SK-N-SH treated with all-trans-retinoic acid at 6 μM for 48 hours (cell line): ENCODE results near the gene MBD3L2.
"Not testable (repeated sequence)": the region's sequence is repeated elsewhere in the genome, so short reads cannot be mapped to it uniquely, and the experiment has no call there.

Experiments used
- GLIS3 ChIP-seq: fragments of 250-450 bp; sonication (Bioruptor Pico); IDR thresholded peaks from 2 replicates; pipeline ENCODE4 v1.5.0; 2020; ENCODE audit warnings: mild to moderate bottlenecking, moderate library complexity
- SNAI2 ChIP-seq: fragments of 250-450 bp; sonication (Bioruptor Pico); IDR thresholded peaks from 2 replicates; pipeline ENCODE4 v1.5.0; 2020; ENCODE audit warnings: mild to moderate bottlenecking, moderate library complexity
- TCF4 ChIP-seq: fragments of 250-450 bp; sonication (Bioruptor Pico); IDR thresholded peaks from 2 replicates; pipeline ENCODE4 v1.8.0; 2021; ENCODE audit warnings: mild to moderate bottlenecking, moderate library complexity, borderline replicate concordance
- ZC3H10 ChIP-seq: fragments of 250-450 bp; sonication (Bioruptor Pico); IDR thresholded peaks from 2 replicates; pipeline ENCODE4 v1.5.1; 2021; ENCODE audit warnings: mild to moderate bottlenecking, moderate library complexity
- ZFP3 ChIP-seq: fragments of 250-450 bp; sonication (Bioruptor Pico); IDR thresholded peaks from 2 replicates; pipeline ENCODE4 v1.5.0; 2020; ENCODE audit warnings: mild to moderate bottlenecking, moderate library complexity
- ZNF565 ChIP-seq: fragments of 450-650 bp; formaldehyde crosslinking; conservative IDR thresholded peaks from 2 replicates; pipeline ENCODE4 v1.5.0; 2020; ENCODE audit warnings: low read depth, mild to moderate bottlenecking, moderate library complexity
- ZNF70 ChIP-seq: fragments of 450-650 bp; formaldehyde crosslinking; IDR thresholded peaks from 2 replicates; pipeline ENCODE4 v1.5.0; 2020; ENCODE audit warnings: mild to moderate bottlenecking, moderate library complexity
- ZNF8 ChIP-seq: fragments of 450-650 bp; formaldehyde crosslinking; IDR thresholded peaks from 2 replicates; pipeline ENCODE4 v1.5.0; 2020; ENCODE audit warnings: mild to moderate bottlenecking, moderate library complexity
- TF ChIP-seq, protein P1 (sequence below): fragments of 250-450 bp; sonication (Bioruptor Pico); IDR thresholded peaks from 2 replicates; pipeline ENCODE4 v1.8.0; 2020; ENCODE audit warnings: mild to moderate bottlenecking, moderate library complexity, borderline replicate concordance
- TF ChIP-seq, protein P2 (sequence below): fragments of 250-450 bp; sonication (Bioruptor Pico); IDR thresholded peaks from 2 replicates; pipeline ENCODE4 v1.8.0; 2021; ENCODE audit warnings: low read depth, mild to moderate bottlenecking, moderate library complexity, borderline replicate concordance
- TF ChIP-seq, protein P3 (sequence below): fragments of 250-450 bp; sonication (Bioruptor Pico); IDR thresholded peaks from 2 replicates; pipeline ENCODE4 v1.5.0; 2020; ENCODE audit warnings: mild to moderate bottlenecking, moderate library complexity

DNA sequence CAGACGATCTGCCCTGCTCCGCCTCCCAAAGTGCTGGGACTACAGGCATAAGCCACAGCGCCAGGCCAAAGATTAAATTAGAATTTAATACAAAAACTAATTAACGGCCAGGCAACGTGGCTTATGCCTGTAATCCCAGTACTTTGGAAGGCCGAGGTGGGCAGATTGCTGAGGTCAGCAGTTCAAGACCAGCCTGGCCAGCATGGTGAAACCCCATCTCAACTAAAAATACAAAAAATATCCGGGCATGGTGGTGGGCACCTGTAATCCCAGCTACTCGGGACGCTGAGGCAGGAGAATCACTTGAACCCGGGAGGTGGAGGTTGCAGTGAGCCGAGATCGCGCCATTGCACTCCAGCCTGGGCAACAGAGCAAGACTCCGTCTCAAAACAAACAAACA, 6.6 kb downstream of the MBD3L2 start:
- TF ChIP-seq TCF4 (CRISPR knock-in tag); ZFP3 (CRISPR knock-in tag); GLIS3 (CRISPR knock-in tag); ZNF8 (CRISPR knock-in tag); SNAI2 (CRISPR knock-in tag); ZNF70 (CRISPR knock-in tag); ZC3H10 (CRISPR knock-in tag); ZNF565: not testable (repeated sequence)
- TF ChIP-seq, protein P1, sequence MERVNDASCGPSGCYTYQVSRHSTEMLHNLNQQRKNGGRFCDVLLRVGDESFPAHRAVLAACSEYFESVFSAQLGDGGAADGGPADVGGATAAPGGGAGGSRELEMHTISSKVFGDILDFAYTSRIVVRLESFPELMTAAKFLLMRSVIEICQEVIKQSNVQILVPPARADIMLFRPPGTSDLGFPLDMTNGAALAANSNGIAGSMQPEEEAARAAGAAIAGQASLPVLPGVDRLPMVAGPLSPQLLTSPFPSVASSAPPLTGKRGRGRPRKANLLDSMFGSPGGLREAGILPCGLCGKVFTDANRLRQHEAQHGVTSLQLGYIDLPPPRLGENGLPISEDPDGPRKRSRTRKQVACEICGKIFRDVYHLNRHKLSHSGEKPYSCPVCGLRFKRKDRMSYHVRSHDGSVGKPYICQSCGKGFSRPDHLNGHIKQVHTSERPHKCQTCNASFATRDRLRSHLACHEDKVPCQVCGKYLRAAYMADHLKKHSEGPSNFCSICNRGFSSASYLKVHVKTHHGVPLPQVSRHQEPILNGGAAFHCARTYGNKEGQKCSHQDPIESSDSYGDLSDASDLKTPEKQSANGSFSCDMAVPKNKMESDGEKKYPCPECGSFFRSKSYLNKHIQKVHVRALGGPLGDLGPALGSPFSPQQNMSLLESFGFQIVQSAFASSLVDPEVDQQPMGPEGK, result not testable (repeated sequence)
- TF ChIP-seq, protein P2, sequence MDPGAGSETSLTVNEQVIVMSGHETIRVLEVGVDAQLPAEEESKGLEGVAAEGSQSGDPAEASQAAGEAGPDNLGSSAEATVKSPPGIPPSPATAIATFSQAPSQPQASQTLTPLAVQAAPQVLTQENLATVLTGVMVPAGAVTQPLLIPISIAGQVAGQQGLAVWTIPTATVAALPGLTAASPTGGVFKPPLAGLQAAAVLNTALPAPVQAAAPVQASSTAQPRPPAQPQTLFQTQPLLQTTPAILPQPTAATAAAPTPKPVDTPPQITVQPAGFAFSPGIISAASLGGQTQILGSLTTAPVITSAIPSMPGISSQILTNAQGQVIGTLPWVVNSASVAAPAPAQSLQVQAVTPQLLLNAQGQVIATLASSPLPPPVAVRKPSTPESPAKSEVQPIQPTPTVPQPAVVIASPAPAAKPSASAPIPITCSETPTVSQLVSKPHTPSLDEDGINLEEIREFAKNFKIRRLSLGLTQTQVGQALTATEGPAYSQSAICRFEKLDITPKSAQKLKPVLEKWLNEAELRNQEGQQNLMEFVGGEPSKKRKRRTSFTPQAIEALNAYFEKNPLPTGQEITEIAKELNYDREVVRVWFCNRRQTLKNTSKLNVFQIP (CRISPR knock-in tag), result not testable (repeated sequence)
- TF ChIP-seq, protein P3, sequence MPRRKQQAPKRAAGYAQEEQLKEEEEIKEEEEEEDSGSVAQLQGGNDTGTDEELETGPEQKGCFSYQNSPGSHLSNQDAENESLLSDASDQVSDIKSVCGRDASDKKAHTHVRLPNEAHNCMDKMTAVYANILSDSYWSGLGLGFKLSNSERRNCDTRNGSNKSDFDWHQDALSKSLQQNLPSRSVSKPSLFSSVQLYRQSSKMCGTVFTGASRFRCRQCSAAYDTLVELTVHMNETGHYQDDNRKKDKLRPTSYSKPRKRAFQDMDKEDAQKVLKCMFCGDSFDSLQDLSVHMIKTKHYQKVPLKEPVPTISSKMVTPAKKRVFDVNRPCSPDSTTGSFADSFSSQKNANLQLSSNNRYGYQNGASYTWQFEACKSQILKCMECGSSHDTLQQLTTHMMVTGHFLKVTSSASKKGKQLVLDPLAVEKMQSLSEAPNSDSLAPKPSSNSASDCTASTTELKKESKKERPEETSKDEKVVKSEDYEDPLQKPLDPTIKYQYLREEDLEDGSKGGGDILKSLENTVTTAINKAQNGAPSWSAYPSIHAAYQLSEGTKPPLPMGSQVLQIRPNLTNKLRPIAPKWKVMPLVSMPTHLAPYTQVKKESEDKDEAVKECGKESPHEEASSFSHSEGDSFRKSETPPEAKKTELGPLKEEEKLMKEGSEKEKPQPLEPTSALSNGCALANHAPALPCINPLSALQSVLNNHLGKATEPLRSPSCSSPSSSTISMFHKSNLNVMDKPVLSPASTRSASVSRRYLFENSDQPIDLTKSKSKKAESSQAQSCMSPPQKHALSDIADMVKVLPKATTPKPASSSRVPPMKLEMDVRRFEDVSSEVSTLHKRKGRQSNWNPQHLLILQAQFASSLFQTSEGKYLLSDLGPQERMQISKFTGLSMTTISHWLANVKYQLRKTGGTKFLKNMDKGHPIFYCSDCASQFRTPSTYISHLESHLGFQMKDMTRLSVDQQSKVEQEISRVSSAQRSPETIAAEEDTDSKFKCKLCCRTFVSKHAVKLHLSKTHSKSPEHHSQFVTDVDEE (CRISPR knock-in tag), result not testable (repeated sequence)
